ENCODE measurements around the gene GGA2.

- TF ChIP-seq, protein P1, sequence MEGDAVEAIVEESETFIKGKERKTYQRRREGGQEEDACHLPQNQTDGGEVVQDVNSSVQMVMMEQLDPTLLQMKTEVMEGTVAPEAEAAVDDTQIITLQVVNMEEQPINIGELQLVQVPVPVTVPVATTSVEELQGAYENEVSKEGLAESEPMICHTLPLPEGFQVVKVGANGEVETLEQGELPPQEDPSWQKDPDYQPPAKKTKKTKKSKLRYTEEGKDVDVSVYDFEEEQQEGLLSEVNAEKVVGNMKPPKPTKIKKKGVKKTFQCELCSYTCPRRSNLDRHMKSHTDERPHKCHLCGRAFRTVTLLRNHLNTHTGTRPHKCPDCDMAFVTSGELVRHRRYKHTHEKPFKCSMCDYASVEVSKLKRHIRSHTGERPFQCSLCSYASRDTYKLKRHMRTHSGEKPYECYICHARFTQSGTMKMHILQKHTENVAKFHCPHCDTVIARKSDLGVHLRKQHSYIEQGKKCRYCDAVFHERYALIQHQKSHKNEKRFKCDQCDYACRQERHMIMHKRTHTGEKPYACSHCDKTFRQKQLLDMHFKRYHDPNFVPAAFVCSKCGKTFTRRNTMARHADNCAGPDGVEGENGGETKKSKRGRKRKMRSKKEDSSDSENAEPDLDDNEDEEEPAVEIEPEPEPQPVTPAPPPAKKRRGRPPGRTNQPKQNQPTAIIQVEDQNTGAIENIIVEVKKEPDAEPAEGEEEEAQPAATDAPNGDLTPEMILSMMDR (IDR thresholded peaks at IDR 0.05), result no peak
- no peak for TF ChIP-seq POLR2A (IDR thresholded peaks at IDR 0.05)
Observed at GRCh38 chr16:23453338-23454052, 56.8 kb downstream of the GGA2 start.
